H9 (cell line): ENCODE measurements around the gene COPB1. TPM values are rescaled to one million over a fixed set of nuclear protein-coding genes. Genes with fewer than 3 reads are reported as not detected.

Experiments
- DNase-seq: peaks from one replicate; pipeline ENCODE4 v3.0.0-alpha.2; 2017
- H2AFZ ChIP-seq: one replicate; pipeline ENCODE4 v1.6.1; 2013; ENCODE audit warnings: mild to moderate bottlenecking, low read length, control low read depth, moderate library complexity
- H2AK5ac ChIP-seq: 2 replicates; pipeline ENCODE4 v1.6.1; 2013; ENCODE audit warnings: low read length, control low read depth, mixed read lengths; ENCODE audit not compliant: insufficient read length
- H2BK120ac ChIP-seq: one replicate; pipeline ENCODE4 v1.6.1; 2013; ENCODE audit warnings: low read depth, mild to moderate bottlenecking, low read length, control low read depth, inconsistent platforms; ENCODE audit not compliant: poor library complexity, severe bottlenecking
- H2BK12ac ChIP-seq: 2 replicates; pipeline ENCODE4 v1.6.1; 2013; ENCODE audit warnings: low read length, control low read depth, mixed read lengths, low read depth; ENCODE audit not compliant: insufficient read length
- H2BK15ac ChIP-seq: 2 replicates; pipeline ENCODE4 v1.6.1; 2013; ENCODE audit warnings: low read depth, low read length, control low read depth
- H2BK20ac ChIP-seq: one replicate; pipeline ENCODE4 v1.6.1; 2013; ENCODE audit warnings: low read depth, mild to moderate bottlenecking, low read length, control low read depth, inconsistent platforms; ENCODE audit not compliant: poor library complexity, severe bottlenecking
- H2BK5ac ChIP-seq: 2 replicates; pipeline ENCODE4 v1.6.1; 2013; ENCODE audit warnings: low read length, control low read depth, mixed read lengths; ENCODE audit not compliant: insufficient read length
- H3K14ac ChIP-seq: 2 replicates; pipeline ENCODE4 v1.6.1; 2013; ENCODE audit warnings: low read length, control low read depth; ENCODE audit not compliant: insufficient read depth
- H3K18ac ChIP-seq: 2 replicates; pipeline ENCODE4 v1.6.1; 2013; ENCODE audit warnings: low read depth, mild to moderate bottlenecking, mixed read lengths, low read length, control low read depth; ENCODE audit not compliant: insufficient read length
- H3K23ac ChIP-seq: 2 replicates; pipeline ENCODE4 v1.6.1; 2013; ENCODE audit warnings: low read length, control low read depth, mixed read lengths, low read depth; ENCODE audit not compliant: insufficient read length
- H3K23me2 ChIP-seq: 2 replicates; pipeline ENCODE4 v1.6.1; 2013; ENCODE audit warnings: low read depth, mild to moderate bottlenecking, mixed read lengths, low read length, control low read depth; ENCODE audit not compliant: insufficient read length, poor library complexity, severe bottlenecking
- H3K27ac ChIP-seq: 2 replicates; pipeline ENCODE4 v1.5.1; 2013; ENCODE audit warnings: low read length, control low read depth, mixed read lengths, low read depth; ENCODE audit not compliant: insufficient read length
- H3K27me3 ChIP-seq: 2 replicates; pipeline ENCODE4 v1.6.1; 2013; ENCODE audit warnings: low read length, control low read depth, inconsistent platforms; ENCODE audit not compliant: insufficient read depth
- H3K4ac ChIP-seq: 2 replicates; pipeline ENCODE4 v1.6.1; 2013; ENCODE audit warnings: low read depth, mild to moderate bottlenecking, control low read depth, inconsistent platforms, low read length, moderate library complexity
- H3K4me1 ChIP-seq: 2 replicates; pipeline ENCODE4 v1.6.1; 2013; ENCODE audit warnings: low read length, control low read depth, inconsistent platforms; ENCODE audit not compliant: insufficient read depth
- H3K4me2 ChIP-seq: 2 replicates; pipeline ENCODE4 v1.6.1; 2013; ENCODE audit warnings: low read length, control low read depth, mixed read lengths; ENCODE audit not compliant: insufficient read length, insufficient read depth
- H3K56ac ChIP-seq: 2 replicates; pipeline ENCODE4 v1.6.1; 2013; ENCODE audit warnings: low read depth, mild to moderate bottlenecking, mixed read lengths, low read length, control low read depth; ENCODE audit not compliant: insufficient read length
- H3K79me1 ChIP-seq: 2 replicates; pipeline ENCODE4 v1.6.1; 2013; ENCODE audit warnings: low read depth, mild to moderate bottlenecking, moderate library complexity, low read length, control low read depth, inconsistent platforms; ENCODE audit not compliant: insufficient read depth, poor library complexity, severe bottlenecking
- H3K79me2 ChIP-seq: 2 replicates; pipeline ENCODE4 v1.6.1; 2013; ENCODE audit warnings: low read length, control low read depth, inconsistent platforms; ENCODE audit not compliant: insufficient read depth
- H3K9ac ChIP-seq: 2 replicates; pipeline ENCODE4 v1.6.1; 2013; ENCODE audit warnings: low read length, control low read depth, mixed read lengths; ENCODE audit not compliant: insufficient read length; ENCODE audit errors: extremely low read depth
- H3K9me3 ChIP-seq: one replicate; pipeline ENCODE4 v1.6.1; 2013; ENCODE audit warnings: low read depth, low read length, inconsistent platforms; ENCODE audit not compliant: control insufficient read depth
- H3T11ph ChIP-seq: one replicate; pipeline ENCODE4 v1.6.1; 2013; ENCODE audit warnings: mild to moderate bottlenecking, low read length, control low read depth, inconsistent platforms
- H4K20me1 ChIP-seq: one replicate; pipeline ENCODE4 v1.6.1; 2013; ENCODE audit not compliant: control insufficient read depth, insufficient read length, insufficient read depth
- H4K5ac ChIP-seq: 2 replicates; pipeline ENCODE4 v1.6.1; 2013; ENCODE audit warnings: low read depth, mild to moderate bottlenecking, mixed read lengths, low read length, control low read depth; ENCODE audit not compliant: insufficient read length
- H4K8ac ChIP-seq: replicated peaks from 2 replicates; pipeline ENCODE4 v1.6.1; 2013; ENCODE audit warnings: low read length, control low read depth, mixed read lengths, low read depth; ENCODE audit not compliant: insufficient read length
- H4K91ac ChIP-seq: 2 replicates; pipeline ENCODE4 v1.6.1; 2013; ENCODE audit warnings: low read depth, mild to moderate bottlenecking, moderate library complexity, mixed read lengths, low read length, control low read depth; ENCODE audit not compliant: insufficient read length
- H3K27ac Mint-ChIP-seq, 3 experiments: 2 replicates in 2 of 3; 3 replicates in 1 of 3; pipeline ENCODE4 v1.8.0; 2020 to 2021; ENCODE audit warnings: mixed read lengths in 3 of 3, mild to moderate bottlenecking in 1 of 3, moderate library complexity in 1 of 3
- H3K27me3 Mint-ChIP-seq: 2 replicates; pipeline ENCODE4 v1.8.0; 2021; ENCODE audit warnings: low read depth, mild to moderate bottlenecking, moderate library complexity, mixed read lengths
- H3K36me3 Mint-ChIP-seq, 3 experiments: 2 replicates in 2 of 3; 3 replicates in 1 of 3; pipeline ENCODE4 v1.8.0; 2020 to 2021; ENCODE audit warnings: low read depth in 3 of 3, mixed read lengths in 3 of 3; ENCODE audit not compliant: insufficient read depth in 1 of 3
- H3K4me1 Mint-ChIP-seq, 2 experiments: 2 replicates each; pipeline ENCODE4 v1.8.0; 2020; ENCODE audit warnings: mixed read lengths in 2 of 2
- H3K4me3 Mint-ChIP-seq, 2 experiments: 2 replicates in 1 of 2; 3 replicates in 1 of 2; pipeline ENCODE4 v1.8.0; 2020 to 2021; ENCODE audit warnings: mild to moderate bottlenecking in 2 of 2, mixed read lengths in 2 of 2, moderate library complexity in 1 of 2
- H3K9me3 Mint-ChIP-seq, 2 experiments: 2 replicates in 1 of 2; 3 replicates in 1 of 2; pipeline ENCODE4 v1.8.0; 2020; ENCODE audit warnings: mild to moderate bottlenecking in 2 of 2, mixed read lengths in 2 of 2, moderate library complexity in 1 of 2
- WGBS: extraction: QIAGEN DNeasy Blood & Tissue Kit; methylation state at CpG from one replicate; pipeline ENCODE4 v1.1.7; 2013; ENCODE audit warnings: missing lambda C conversion rate, low lambda C conversion rate, mixed read lengths; ENCODE audit not compliant: insufficient read length; ENCODE audit errors: extremely low coverage; 5-methylcytosine and 5-hydroxymethylcytosine counted together
- total RNA-seq: library from RNA; stranded (reverse); gene quantifications from 2 replicates; pipeline ENCODE4 v1.2.1, GENCODE V29; 2021
- TF ChIP-seq, protein P1 (sequence below): fragments of 200-600 bp; sonication (generic); conservative IDR thresholded peaks from 3 replicates; pipeline ENCODE4 v1.8.0; 2021; ENCODE audit warnings: antibody characterized with exemption, mild to moderate bottlenecking

Gene COPB1
- total RNA-seq, 1 experiment from 2014 or later = 71.6 TPM

DNA sequence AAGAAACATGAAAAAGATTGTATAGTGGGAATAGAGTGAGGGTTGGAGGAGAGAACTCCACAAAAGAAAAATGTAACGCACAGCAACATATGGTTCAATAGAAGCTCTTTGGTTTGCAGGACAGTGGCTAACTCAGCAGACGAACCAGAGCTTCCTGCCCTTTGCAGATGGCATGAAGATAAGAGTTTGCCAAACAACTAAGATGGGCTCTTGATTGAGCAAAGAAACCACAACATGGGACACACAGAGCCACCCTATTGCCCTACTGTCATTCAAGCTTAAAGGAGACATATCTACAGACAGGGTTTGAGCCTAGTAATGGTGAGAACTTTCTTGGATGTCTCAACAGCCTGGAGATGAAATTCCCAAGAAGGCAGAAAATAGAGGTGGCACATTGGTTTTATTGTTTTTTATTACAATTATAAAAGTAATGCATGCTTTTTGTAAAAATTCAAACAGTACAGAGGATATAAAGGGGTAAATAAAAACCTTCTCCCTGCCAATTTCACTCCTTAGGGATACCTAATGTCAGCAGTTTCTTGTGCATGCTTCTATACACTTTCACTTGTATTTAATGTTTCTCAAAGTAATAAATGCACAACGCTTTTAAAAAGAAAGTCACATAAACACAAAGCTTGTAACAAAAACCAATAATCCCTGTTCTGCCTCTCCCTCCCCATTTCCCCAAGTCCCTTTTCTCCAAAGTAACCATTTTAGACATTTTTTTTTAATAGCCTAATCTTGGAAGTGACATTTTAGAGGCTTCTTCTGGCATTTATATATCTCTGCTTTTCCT is 63.7 kb downstream of the COPB1 start:
- Histone ChIP-seq H3K23ac (no peak overlapping the region), H3K4ac (no peak overlapping the region), H3K79me1 (no peaks in the 10 kb centered on the region), H2AFZ (no peak overlapping the region), H4K20me1 (no peaks in the 10 kb centered on the region), H3K23me2 (no peaks in the 10 kb centered on the region), H3K9ac (no peak overlapping the region), H3K27me3 (no peaks in the 10 kb centered on the region), H4K91ac (no peak overlapping the region), H2BK120ac (no peak overlapping the region), H3K56ac (no peak overlapping the region), H4K8ac (no peak overlapping the region), H2BK5ac (no peak overlapping the region), H3K4me2 (no peak overlapping the region), H2AK5ac (no peak overlapping the region), H3K9me3 (no peaks in the 10 kb centered on the region), H2BK12ac (no peak overlapping the region), H2BK15ac (no peak overlapping the region), H3T11ph (no peak overlapping the region), H3K4me1 (no peaks in the 10 kb centered on the region), H3K18ac (no peak overlapping the region), H4K5ac (no peak overlapping the region), H2BK20ac (no peak overlapping the region), H3K79me2 (no peaks in the 10 kb centered on the region), H3K14ac (no peak overlapping the region), H3K27ac (no peak overlapping the region)
- Mint-ChIP-seq H3K4me3 (no peak overlapping the region), H3K9me3 (peaks cover 0 to 5% of the 10 kb centered on the region in 2 experiments; a peak in 2 of 5 replicates), H3K27me3 (peaks cover 2% of the 10 kb centered on the region; the same call in 1 of the 2 replicates), H3K4me1 (peaks cover 0 to 3% of the 10 kb centered on the region in 2 experiments; a peak in 1 of 4 replicates), H3K27ac (no peak overlapping the region), H3K36me3 (no peaks in the 10 kb centered on the region; a peak in 1 of 7 replicates)
- TF ChIP-seq, protein P1, sequence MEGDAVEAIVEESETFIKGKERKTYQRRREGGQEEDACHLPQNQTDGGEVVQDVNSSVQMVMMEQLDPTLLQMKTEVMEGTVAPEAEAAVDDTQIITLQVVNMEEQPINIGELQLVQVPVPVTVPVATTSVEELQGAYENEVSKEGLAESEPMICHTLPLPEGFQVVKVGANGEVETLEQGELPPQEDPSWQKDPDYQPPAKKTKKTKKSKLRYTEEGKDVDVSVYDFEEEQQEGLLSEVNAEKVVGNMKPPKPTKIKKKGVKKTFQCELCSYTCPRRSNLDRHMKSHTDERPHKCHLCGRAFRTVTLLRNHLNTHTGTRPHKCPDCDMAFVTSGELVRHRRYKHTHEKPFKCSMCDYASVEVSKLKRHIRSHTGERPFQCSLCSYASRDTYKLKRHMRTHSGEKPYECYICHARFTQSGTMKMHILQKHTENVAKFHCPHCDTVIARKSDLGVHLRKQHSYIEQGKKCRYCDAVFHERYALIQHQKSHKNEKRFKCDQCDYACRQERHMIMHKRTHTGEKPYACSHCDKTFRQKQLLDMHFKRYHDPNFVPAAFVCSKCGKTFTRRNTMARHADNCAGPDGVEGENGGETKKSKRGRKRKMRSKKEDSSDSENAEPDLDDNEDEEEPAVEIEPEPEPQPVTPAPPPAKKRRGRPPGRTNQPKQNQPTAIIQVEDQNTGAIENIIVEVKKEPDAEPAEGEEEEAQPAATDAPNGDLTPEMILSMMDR = no peak
- no CpG with 5 or more reads among the region's 3 CpGs for WGBS
- DNase-seq = no peak
